GM23248 (cell line): ENCODE measurements around the gene C20orf144.

Experiments used
- EZH2 ChIP-seq: fragments of 200-600 bp; sonication (generic); IDR thresholded peaks from 2 replicates; pipeline ENCODE4 v1.6.1; 2018; ENCODE audit warnings: antibody characterized with exemption, mild to moderate bottlenecking; ENCODE audit not compliant: insufficient read depth, poor library complexity, severe bottlenecking
- EZH2phosphoT487 ChIP-seq: fragments of 200-600 bp; sonication (generic); IDR thresholded peaks from 2 replicates; pipeline ENCODE4 v1.6.1; 2018; ENCODE audit warnings: antibody characterized with exemption, moderate library complexity, mild to moderate bottlenecking, low read depth; ENCODE audit not compliant: insufficient read depth

DNA sequence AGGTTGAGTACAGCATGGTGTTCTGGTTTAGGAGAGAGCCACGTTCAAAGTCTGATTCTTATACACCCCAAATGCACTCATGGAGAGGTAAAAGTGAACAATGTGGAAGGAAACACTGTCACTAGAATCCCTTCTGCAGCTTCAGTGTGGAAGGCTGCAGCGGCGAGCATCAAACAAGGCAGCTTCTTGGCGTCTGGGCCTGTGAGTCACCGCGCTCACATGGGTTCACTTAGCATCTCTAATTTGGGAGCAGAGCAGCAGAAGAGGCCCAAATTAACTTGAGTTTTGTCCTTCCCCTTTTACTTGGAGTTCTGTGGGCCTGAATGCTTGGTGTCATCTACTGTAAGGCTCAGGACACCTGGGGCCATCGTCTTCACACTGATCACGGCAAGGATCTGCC is 35.0 kb downstream of the C20orf144 start:
- no peak for TF ChIP-seq EZH2
- TF ChIP-seq EZH2phosphoT487, result no peak
